Nephron progenitor cell (in vitro differentiated cells): ENCODE data around the gene RNASEH1.

Source experiments
- DNase-seq: peaks from one replicate; pipeline ENCODE4 v3.0.0; 2021
- H3K27ac Mint-ChIP-seq: 2 replicates; pipeline ENCODE4 v1.8.0; 2021; ENCODE audit warnings: mild to moderate bottlenecking, moderate library complexity, mixed read lengths
- H3K27me3 Mint-ChIP-seq: 2 replicates; pipeline ENCODE4 v1.8.0; 2021; ENCODE audit warnings: mild to moderate bottlenecking, low read depth, mixed read lengths; ENCODE audit not compliant: poor library complexity
- H3K36me3 Mint-ChIP-seq: 2 replicates; pipeline ENCODE4 v1.8.0; 2021; ENCODE audit warnings: low read depth, mixed read lengths
- H3K4me1 Mint-ChIP-seq: 2 replicates; pipeline ENCODE4 v1.8.0; 2021; ENCODE audit warnings: mixed read lengths
- H3K4me3 Mint-ChIP-seq: 2 replicates; pipeline ENCODE4 v1.8.0; 2021; ENCODE audit warnings: mild to moderate bottlenecking, moderate library complexity, mixed read lengths
- H3K9me3 Mint-ChIP-seq: 2 replicates; pipeline ENCODE4 v1.8.0; 2021; ENCODE audit warnings: mild to moderate bottlenecking, moderate library complexity, mixed read lengths
- CTCF ChIP-seq: fragments of 200-600 bp; sonication (generic); IDR thresholded peaks from 2 replicates; pipeline ENCODE4 v1.5.0; 2021; ENCODE audit warnings: antibody characterized with exemption

The RNASEH1 gene

DNA sequence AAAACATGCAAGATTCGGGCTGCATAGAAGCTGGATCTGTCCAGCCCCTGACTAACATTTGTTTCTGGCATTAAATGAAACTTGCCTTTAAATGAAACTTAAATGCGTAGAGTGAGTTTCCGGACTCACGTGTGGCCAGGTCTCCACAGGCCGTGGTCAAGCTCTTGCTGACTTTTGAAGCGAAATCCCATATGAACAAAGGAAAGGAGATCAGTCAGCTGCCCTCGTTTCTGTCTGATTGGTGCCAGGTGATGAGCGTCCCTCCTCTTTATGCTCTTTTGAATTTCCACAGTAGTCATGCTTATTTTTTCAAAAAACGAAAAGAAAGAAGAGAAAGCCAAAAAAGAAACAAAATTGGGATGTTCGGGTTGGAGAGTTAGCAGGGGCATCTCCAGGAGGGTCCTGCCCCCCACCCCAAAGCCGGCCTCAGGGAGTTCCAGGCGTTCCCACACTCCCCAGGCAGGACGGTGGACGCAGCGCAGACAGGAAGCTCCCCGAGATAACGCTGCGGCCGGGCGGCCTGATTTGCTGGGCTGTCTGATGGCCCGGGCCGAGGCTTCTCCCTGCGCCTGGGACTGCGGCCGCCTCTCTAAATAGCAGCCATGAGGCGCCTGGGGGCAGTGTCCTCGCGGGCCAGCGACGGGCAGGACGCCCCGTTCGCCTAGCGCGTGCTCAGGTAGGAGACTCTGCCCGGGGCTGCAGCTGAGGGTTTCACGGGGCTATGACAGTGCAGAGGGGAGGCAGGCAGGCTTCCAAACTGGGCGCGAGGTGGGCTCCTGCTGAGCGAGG is 36.6 kb upstream of the RNASEH1 start, which contains the start of gene COLEC11:
TSS of gene COLEC11 (plus strand) at position 620 of the 789 bp plus-strand sequence. CDS start 9,229 bp downstream, outside the sequence.
- H3K36me3 Mint-ChIP-seq, result peaks cover 19% of the 10 kb centered on the region
- H3K4me3 Mint-ChIP-seq, result no peak within 1 kb of the TSS
- DNase-seq, result peak; percentile 28

DNA sequence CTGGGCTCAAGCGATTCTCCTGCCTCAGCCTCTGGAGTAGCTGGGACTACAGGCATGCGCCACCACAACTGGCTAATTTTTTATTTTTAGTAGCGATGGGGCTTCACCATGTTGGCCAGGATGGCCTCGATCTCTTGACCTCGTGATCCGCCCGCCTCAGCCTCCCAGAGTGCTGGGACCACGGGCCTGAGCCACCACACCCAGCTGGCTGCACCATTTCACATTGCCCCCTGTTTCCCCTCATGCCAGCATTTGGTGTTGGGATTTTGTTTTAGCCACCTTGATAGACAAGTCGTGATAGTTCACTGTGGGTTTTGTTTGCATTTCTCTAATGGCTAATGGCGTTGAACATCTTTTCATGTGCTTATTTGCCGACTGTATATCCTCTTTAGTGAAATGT is 31.0 kb upstream of the RNASEH1 start:
- no peak for DNase-seq
- no peak overlapping the region for H3K4me3 Mint-ChIP-seq
- no peaks in the 10 kb centered on the region for H3K4me1 Mint-ChIP-seq
- TF ChIP-seq CTCF, result no peak
- H3K9me3 Mint-ChIP-seq, result peaks cover 24% of the 10 kb centered on the region
- peaks cover 55% of the 10 kb centered on the region for H3K36me3 Mint-ChIP-seq
- H3K27ac Mint-ChIP-seq, result no peak overlapping the region
- H3K27me3 Mint-ChIP-seq, result peaks cover 3% of the 10 kb centered on the region

More for the DNA sequence above, 36.6 kb upstream of the RNASEH1 start, which contains the start of gene COLEC11:
- Mint-ChIP-seq H3K9me3 (peaks cover 18% of the 10 kb centered on the region), H3K4me1 (peaks cover 15% of the 10 kb centered on the region), H3K27me3 (peaks cover 9% of the 10 kb centered on the region), H3K27ac (peak within 1 kb of the TSS; percentile 19)
- no peak for TF ChIP-seq CTCF

DNA sequence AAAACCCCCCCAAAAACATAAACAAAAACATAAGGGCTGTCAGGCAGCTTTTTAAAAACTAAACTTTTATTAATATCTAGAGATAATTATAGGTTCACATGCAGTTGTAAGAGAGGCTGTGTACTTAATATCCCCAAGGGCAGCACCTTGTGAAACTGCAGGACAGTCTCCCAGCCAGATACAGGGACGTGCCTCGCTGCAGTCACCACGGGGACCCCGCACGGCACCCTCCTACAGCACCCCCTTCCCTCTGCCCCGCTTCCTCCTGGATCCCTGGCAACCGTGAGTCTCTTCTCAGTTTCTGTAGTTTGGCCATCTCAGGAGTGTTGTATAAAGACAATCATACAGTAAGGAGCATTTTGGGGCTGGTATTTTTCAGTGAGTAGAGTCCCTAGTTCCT is 30.0 kb upstream of the RNASEH1 start:
- Mint-ChIP-seq H3K27me3 (peaks cover 3% of the 10 kb centered on the region), H3K9me3 (peaks cover 18% of the 10 kb centered on the region), H3K4me3 (no peak overlapping the region), H3K4me1 (no peaks in the 10 kb centered on the region), H3K27ac (peak overlapping the region; percentile 53), H3K36me3 (peaks cover 59% of the 10 kb centered on the region)
- DNase-seq, result no peak
- no peak for TF ChIP-seq CTCF

DNA sequence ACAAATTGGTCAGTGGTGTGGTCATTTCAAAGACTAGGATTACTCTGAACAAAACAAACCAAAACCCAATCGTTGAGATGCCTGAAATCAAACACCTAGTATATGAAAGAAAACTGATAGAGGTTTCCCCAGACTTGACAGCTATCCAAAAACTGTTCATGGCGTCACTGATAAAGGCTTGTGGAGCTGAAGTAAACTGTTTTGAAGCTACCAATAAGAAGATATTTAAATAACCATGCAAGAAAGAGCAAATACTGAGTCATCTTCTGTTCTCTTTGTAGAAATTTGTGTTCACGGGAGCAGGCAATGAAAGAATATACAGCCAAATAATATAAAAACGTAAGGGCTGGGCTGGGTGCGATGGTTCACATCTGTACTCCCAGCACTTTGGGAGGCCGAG is 29.3 kb upstream of the RNASEH1 start:
- Mint-ChIP-seq H3K9me3 (peaks cover 12% of the 10 kb centered on the region), H3K27ac (peak overlapping the region; percentile 33), H3K27me3 (no peaks in the 10 kb centered on the region), H3K4me3 (no peak overlapping the region), H3K36me3 (peaks cover 59% of the 10 kb centered on the region), H3K4me1 (no peaks in the 10 kb centered on the region)
- TF ChIP-seq CTCF, result no peak
- DNase-seq, result no peak

DNA sequence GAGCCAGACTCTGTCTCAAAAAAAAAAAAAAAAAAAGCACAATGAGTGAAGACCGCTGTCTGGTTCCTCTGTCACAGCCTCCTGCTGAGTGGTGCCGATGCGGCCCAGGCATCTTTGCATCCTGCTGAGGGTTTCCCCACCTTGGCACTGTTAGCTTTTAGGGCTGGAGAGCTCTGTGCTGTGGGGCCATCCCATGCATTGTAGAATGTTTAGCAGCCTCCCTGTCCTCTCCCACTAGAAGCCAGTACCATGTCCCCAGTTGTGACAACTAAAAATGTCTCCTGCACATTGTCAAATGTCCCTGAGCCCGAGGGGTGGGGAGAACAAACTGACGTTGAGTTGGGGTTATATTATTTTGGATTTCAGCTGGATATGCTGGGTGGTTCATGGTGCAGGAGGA is 28.9 kb upstream of the RNASEH1 start:
- Mint-ChIP-seq H3K4me1 (no peaks in the 10 kb centered on the region), H3K4me3 (no peak overlapping the region), H3K27ac (peak overlapping the region; percentile 33), H3K27me3 (no peaks in the 10 kb centered on the region), H3K36me3 (peaks cover 57% of the 10 kb centered on the region), H3K9me3 (peaks cover 8% of the 10 kb centered on the region)
- TF ChIP-seq CTCF, result no peak
- DNase-seq, result no peak

DNA sequence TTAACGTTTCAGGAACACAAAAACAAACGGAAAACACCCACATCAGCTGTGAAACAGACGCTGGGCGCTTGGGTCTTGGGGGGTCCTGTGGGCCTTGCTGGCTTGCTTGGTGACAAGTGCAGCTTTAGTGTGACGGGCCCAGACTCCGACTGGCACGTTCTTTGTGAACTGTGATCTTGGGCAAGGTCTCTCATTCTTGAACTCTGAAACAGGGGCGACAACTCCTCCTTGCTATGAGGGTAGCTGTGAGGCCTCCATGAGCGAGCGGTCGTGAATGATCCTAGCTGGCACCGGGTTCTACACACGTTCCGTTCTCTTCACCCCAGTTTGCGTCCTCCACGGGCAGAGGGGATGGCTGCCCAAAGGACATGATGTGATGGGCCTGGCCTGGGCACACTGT is 28.1 kb upstream of the RNASEH1 start:
- no peak for TF ChIP-seq CTCF
- no peak overlapping the region for H3K27ac Mint-ChIP-seq
- no peaks in the 10 kb centered on the region for H3K27me3 Mint-ChIP-seq
- H3K9me3 Mint-ChIP-seq, result peaks cover 8% of the 10 kb centered on the region
- H3K36me3 Mint-ChIP-seq, result peaks cover 65% of the 10 kb centered on the region
- no peaks in the 10 kb centered on the region for H3K4me1 Mint-ChIP-seq
- no peak overlapping the region for H3K4me3 Mint-ChIP-seq
- DNase-seq, result no peak
